Kidney (tissue), 14 donors: ENCODE data around the gene TTC8. TPM values are rescaled to one million over a fixed set of nuclear protein-coding genes. Genes with fewer than 3 reads are reported as not detected.

Source experiments
- DNase-seq, 5 donors: peaks; one replicate each; pipeline ENCODE4 v3.0.0-alpha.2; 2013 to 2020
- FAIRE-seq: peaks from 2 replicates; lab custom pipeline; 2012; peaks lifted over from hg19 to GRCh38; lab: Jason Lieb, UNC
- H3K27ac ChIP-seq, 2 donors: one replicate each; pipeline ENCODE4 v1.7.0; 2013; ENCODE audit warnings: low read depth in 2 of 2, low read length in 2 of 2, inconsistent platforms in 1 of 2
- H3K27me3 ChIP-seq: one replicate; pipeline ENCODE4 v1.7.1; 2013; ENCODE audit warnings: low read length, inconsistent platforms; ENCODE audit not compliant: control insufficient read depth, insufficient read depth
- H3K36me3 ChIP-seq, 3 donors: one replicate each; pipeline versions ENCODE4 v1.7.0 to v1.7.1; 2013; ENCODE audit warnings: low read length in 3 of 3, control low read depth in 1 of 3, inconsistent platforms in 1 of 3; ENCODE audit not compliant: insufficient read depth in 3 of 3, control insufficient read depth in 2 of 3
- H3K4me1 ChIP-seq, 3 donors: one replicate each; pipeline versions ENCODE4 v1.7.0 to v1.7.1; 2013; ENCODE audit warnings: low read length in 3 of 3, inconsistent platforms in 1 of 3, low read depth in 1 of 3; ENCODE audit not compliant: control insufficient read depth in 2 of 3, insufficient read depth in 2 of 3
- H3K4me3 ChIP-seq, 3 donors: one replicate each; pipeline versions ENCODE4 v1.7.0 to v1.8.1; 2013; ENCODE audit warnings: low read length in 3 of 3, control low read depth in 1 of 3, inconsistent platforms in 1 of 3
- H3K9ac ChIP-seq, 3 donors: one replicate each; pipeline versions ENCODE4 v1.7.0 to v1.7.1; 2013; ENCODE audit warnings: low read length in 3 of 3, control low read depth in 1 of 3, inconsistent platforms in 1 of 3
- H3K9me3 ChIP-seq, 3 donors: one replicate each; pipeline versions ENCODE4 v1.7.0 to v1.7.1; 2013; ENCODE audit warnings: low read length in 3 of 3, control low read depth in 1 of 3, inconsistent platforms in 1 of 3; ENCODE audit not compliant: control insufficient read depth in 2 of 3, insufficient read depth in 1 of 3
- CTCF ChIP-seq: IDR thresholded peaks from 3 replicates; pipeline ENCODE4 v1.5.1; 2012; ENCODE audit warnings: mild to moderate bottlenecking, moderate library complexity, borderline replicate concordance; ENCODE audit not compliant: insufficient read depth; ENCODE audit errors: extremely low read depth
- intact Hi-C: fragments of 100-400 bp; cut with DNase I; formaldehyde crosslinking; loops from one replicate; pipeline ENCODE4 v1.11.1; 2022
- polyA plus RNA-seq: library from polyadenylated mRNA; stranded (reverse); fragments of 350-450 nt; fragmentation: Illumina TruSeq; extraction: RNeasy Lipid Tissue Mini Kit (QIAGEN cat#74804); gene quantifications from one replicate; pipeline ENCODE4 v1.2.3, GENCODE V29; 2014; ENCODE audit warnings: low read depth, low replicate concordance; ENCODE audit not compliant: insufficient read depth
- total RNA-seq: library from RNA; stranded (reverse); fragmentation: NEBNext Ultra II Directional; extraction: Animal tissue kit (Norgen Biotek cat#: 25700); gene quantifications from one replicate; pipeline ENCODE4 v1.2.1, GENCODE V29; 2021
- donor health status: control.
- donor health status: control.
- donor health status: control.
- donor health status: control.
- donor health status: control.
- donor health status: DM: yes; HTN: yes; CAD: no.
- donor health status: Normal renal cell carcinoma (clear cell type).

Gene TTC8
- total and polyA plus RNA-seq, 2 donors from 2014 or later: 14.0 to 17.2 TPM

- peak; percentile 18 for TF ChIP-seq CTCF
- Histone ChIP-seq H3K9ac (no peak overlapping the region), H3K27me3 (no peaks in the 10 kb centered on the region), H3K9me3 (no peaks in the 10 kb centered on the region), H3K27ac (no peak overlapping the region), H3K4me3 (no peak overlapping the region), H3K4me1 (no peaks in the 10 kb centered on the region), H3K36me3 (peaks cover 0 to 12% (median 8%) of the 10 kb centered on the region in 3 donors)
- peak; percentile 68 for FAIRE-seq
- DNase-seq: peak in 2 of 5 donors; percentile 49 to 52
- intact Hi-C loops: no loop called here
Observed at GRCh38 chr14:88868558-88869159, 44.2 kb downstream of the TTC8 start.

GRCh38 chr14:88870777-88871176, 46.3 kb downstream of the TTC8 start:
- FAIRE-seq: no peak
- H3K36me3 ChIP-seq: peaks cover 0 to 13% (median 8%) of the 10 kb centered on the region in 3 donors

GRCh38 chr14:88871429-88871828, 47.0 kb downstream of the TTC8 start:
- Histone ChIP-seq H3K27ac (no peak overlapping the region), H3K27me3 (no peaks in the 10 kb centered on the region), H3K9ac (no peak overlapping the region), H3K9me3 (no peaks in the 10 kb centered on the region), H3K4me3 (no peak overlapping the region), H3K36me3 (peaks cover 0 to 15% (median 8%) of the 10 kb centered on the region in 3 donors), H3K4me1 (no peaks in the 10 kb centered on the region)
- intact Hi-C loops: no loop called here
- FAIRE-seq: no peak
- no peak for TF ChIP-seq CTCF
- no peak for DNase-seq

More at GRCh38 chr14:88870777-88871176, 46.3 kb downstream of the TTC8 start:
- intact Hi-C loops: no loop called here
- H3K9me3 ChIP-seq: no peaks in the 10 kb centered on the region
- no peak overlapping the region for H3K27ac ChIP-seq
- H3K4me1 ChIP-seq: no peaks in the 10 kb centered on the region
- H3K27me3 ChIP-seq: no peaks in the 10 kb centered on the region
- no peak overlapping the region for H3K9ac ChIP-seq
- no peak for TF ChIP-seq CTCF
- no peak overlapping the region for H3K4me3 ChIP-seq
- DNase-seq: no peak

GRCh38 chr14:88872976-88873375, 48.5 kb downstream of the TTC8 start:
- intact Hi-C loops: no loop called here
- no peaks in the 10 kb centered on the region for H3K9me3 ChIP-seq
- peaks cover 0 to 15% (median 8%) of the 10 kb centered on the region in 3 donors for H3K36me3 ChIP-seq
- H3K27me3 ChIP-seq: no peaks in the 10 kb centered on the region
- no peaks in the 10 kb centered on the region for H3K4me1 ChIP-seq
- FAIRE-seq (no peak), DNase-seq (no peak)
- H3K4me3 ChIP-seq: no peak overlapping the region
- no peak overlapping the region for H3K9ac ChIP-seq
- no peak for TF ChIP-seq CTCF
- H3K27ac ChIP-seq: no peak overlapping the region
